ENCODE data around the gene MIOS.

- TF ChIP-seq CTCF (IDR thresholded peaks at IDR 0.05; ENCODE audit: low read length): no peak
- TF ChIP-seq EZH2 (IDR thresholded peaks at IDR 0.05; ENCODE audit: borderline replicate concordance, low read length): no peak
These were observed 15.0 kb downstream of the MIOS start for GRCh38 chr7:7581531-7582179.
